ENCODE measurements around the gene YPEL2. TPM values are rescaled to one million over a fixed set of nuclear protein-coding genes. Genes with fewer than 3 reads are reported as not detected.

YPEL2 gene
- polyA plus RNA-seq, 3 donors: 21.5 to 63.1 (median 25.1) TPM

- H3K9ac ChIP-seq (ENCODE audit: insufficient read depth, low read length, poor library complexity, severe bottlenecking): no peak overlapping the region
- no peak overlapping the region for H3K27ac ChIP-seq (ENCODE audit: low read depth in 1 of 2, low read length in 2 of 2)
- intact Hi-C loops (cut with micrococcal nuclease): no loop called here
- Mint-ChIP-seq H3K36me3 (no peaks in the 10 kb centered on the region), H3K27ac (no peak overlapping the region), H3K4me1 (peaks cover 19% of the 10 kb centered on the region), H3K27me3 (ENCODE audit: low read depth in 3 of 3) (peaks cover 0 to 3% (median 2%) of the 10 kb centered on the region in 3 donors), H3K9me3 (peaks cover 0 to 3% (median 0%) of the 10 kb centered on the region in 7 donors), H3K4me3 (no peak overlapping the region)
- no peaks in the 10 kb centered on the region for H3K36me3 ChIP-seq (replicated peaks in 1 of 2; ENCODE audit: control insufficient read depth in 1 of 2, insufficient read depth in 2 of 2, low read length in 2 of 2)
- no peak overlapping the region for H3K4me2 ChIP-seq (replicated peaks; ENCODE audit: extremely low read depth, low read length, poor library complexity, severe bottlenecking)
- H4K20me1 ChIP-seq (ENCODE audit: insufficient read depth, low read length): no peaks in the 10 kb centered on the region
- H2AFZ ChIP-seq (ENCODE audit: insufficient read depth, low read depth, low read length, poor library complexity, severe bottlenecking): no peak overlapping the region
- no peaks in the 10 kb centered on the region for H3K9me3 ChIP-seq (replicated peaks in 1 of 2; ENCODE audit: control insufficient read depth in 1 of 2, insufficient read depth in 1 of 2, low read length in 2 of 2)
- DNase-seq: no peak
- H3K4me1 ChIP-seq (ENCODE audit: control insufficient read depth in 1 of 2, insufficient read depth in 2 of 2, low read length in 2 of 2): peaks cover 0 to 9% of the 10 kb centered on the region in 2 donors
- H3K27me3 ChIP-seq (ENCODE audit: control insufficient read depth in 2 of 2, insufficient read depth in 2 of 2, low read length in 2 of 2): no peaks in the 10 kb centered on the region
- 100% methylated on average over 4 of the region's 9 CpGs for WGBS (ENCODE audit: insufficient coverage)
- H3K4me3 ChIP-seq (replicated peaks in 1 of 3; ENCODE audit: low read depth in 2 of 3, low read length in 3 of 3): no peak overlapping the region
- H3K79me2 ChIP-seq (ENCODE audit: insufficient read depth, low read length): no peaks in the 10 kb centered on the region
- TF ChIP-seq, protein P1, sequence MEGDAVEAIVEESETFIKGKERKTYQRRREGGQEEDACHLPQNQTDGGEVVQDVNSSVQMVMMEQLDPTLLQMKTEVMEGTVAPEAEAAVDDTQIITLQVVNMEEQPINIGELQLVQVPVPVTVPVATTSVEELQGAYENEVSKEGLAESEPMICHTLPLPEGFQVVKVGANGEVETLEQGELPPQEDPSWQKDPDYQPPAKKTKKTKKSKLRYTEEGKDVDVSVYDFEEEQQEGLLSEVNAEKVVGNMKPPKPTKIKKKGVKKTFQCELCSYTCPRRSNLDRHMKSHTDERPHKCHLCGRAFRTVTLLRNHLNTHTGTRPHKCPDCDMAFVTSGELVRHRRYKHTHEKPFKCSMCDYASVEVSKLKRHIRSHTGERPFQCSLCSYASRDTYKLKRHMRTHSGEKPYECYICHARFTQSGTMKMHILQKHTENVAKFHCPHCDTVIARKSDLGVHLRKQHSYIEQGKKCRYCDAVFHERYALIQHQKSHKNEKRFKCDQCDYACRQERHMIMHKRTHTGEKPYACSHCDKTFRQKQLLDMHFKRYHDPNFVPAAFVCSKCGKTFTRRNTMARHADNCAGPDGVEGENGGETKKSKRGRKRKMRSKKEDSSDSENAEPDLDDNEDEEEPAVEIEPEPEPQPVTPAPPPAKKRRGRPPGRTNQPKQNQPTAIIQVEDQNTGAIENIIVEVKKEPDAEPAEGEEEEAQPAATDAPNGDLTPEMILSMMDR (IDR thresholded peaks at IDR 0.05): no peak
These were observed 92.4 kb downstream of the YPEL2 start for GRCh38 chr17:59423903-59424302.

DNA sequence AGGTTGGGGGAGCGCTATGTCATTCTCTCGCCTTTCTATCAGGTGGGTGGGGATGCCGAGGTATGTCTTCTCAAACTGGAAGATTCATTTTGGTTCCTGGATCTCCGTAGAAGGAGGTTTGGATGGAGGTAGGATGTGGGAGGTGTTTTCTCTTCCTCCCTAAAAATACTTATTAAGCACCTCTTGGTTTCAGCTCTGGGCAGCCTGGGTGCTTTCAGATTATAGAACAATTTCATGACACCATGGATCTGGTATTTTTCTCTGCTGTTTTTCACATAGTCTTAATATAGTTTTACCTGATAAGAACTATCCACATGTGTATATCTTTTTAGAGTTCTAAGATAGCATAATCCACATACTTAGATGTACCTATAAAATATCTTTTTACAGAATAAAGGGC lies 92.9 kb downstream of the YPEL2 start:
- H3K27ac Mint-ChIP-seq: no peak overlapping the region

More for the DNA sequence above, 92.9 kb downstream of the YPEL2 start:
- Histone ChIP-seq H3K4me3 (replicated peaks in 1 of 3; ENCODE audit: low read depth in 2 of 3, low read length in 3 of 3) (no peak overlapping the region), H3K36me3 (replicated peaks in 1 of 2; ENCODE audit: control insufficient read depth in 1 of 2, insufficient read depth in 2 of 2, low read length in 2 of 2) (no peaks in the 10 kb centered on the region), H4K20me1 (ENCODE audit: insufficient read depth, low read length) (no peaks in the 10 kb centered on the region), H3K79me2 (ENCODE audit: insufficient read depth, low read length) (no peaks in the 10 kb centered on the region), H3K27ac (ENCODE audit: low read depth in 1 of 2, low read length in 2 of 2) (no peak overlapping the region), H3K4me2 (replicated peaks; ENCODE audit: extremely low read depth, low read length, poor library complexity, severe bottlenecking) (no peak overlapping the region), H2AFZ (ENCODE audit: insufficient read depth, low read depth, low read length, poor library complexity, severe bottlenecking) (no peak overlapping the region), H3K4me1 (ENCODE audit: control insufficient read depth in 1 of 2, insufficient read depth in 2 of 2, low read length in 2 of 2) (peaks cover 0 to 9% of the 10 kb centered on the region in 2 donors), H3K9ac (ENCODE audit: insufficient read depth, low read length, poor library complexity, severe bottlenecking) (no peak overlapping the region), H3K9me3 (replicated peaks in 1 of 2; ENCODE audit: control insufficient read depth in 1 of 2, insufficient read depth in 1 of 2, low read length in 2 of 2) (no peaks in the 10 kb centered on the region), H3K27me3 (ENCODE audit: control insufficient read depth in 2 of 2, insufficient read depth in 2 of 2, low read length in 2 of 2) (no peaks in the 10 kb centered on the region)
- peaks cover 0 to 3% (median 0%) of the 10 kb centered on the region in 7 donors for H3K9me3 Mint-ChIP-seq
- no peaks in the 10 kb centered on the region for H3K36me3 Mint-ChIP-seq
- TF ChIP-seq, protein P1 (IDR thresholded peaks at IDR 0.05): no peak
- intact Hi-C loops (cut with micrococcal nuclease): no loop called here
- 100% methylated on average over 2 of the region's 4 CpGs for WGBS (ENCODE audit: insufficient coverage)
- no peak for DNase-seq
- H3K4me3 Mint-ChIP-seq: no peak overlapping the region
- peaks cover 0 to 3% (median 2%) of the 10 kb centered on the region in 3 donors for H3K27me3 Mint-ChIP-seq (ENCODE audit: low read depth in 3 of 3)
- H3K4me1 Mint-ChIP-seq: peaks cover 19% of the 10 kb centered on the region

Measured in CD14-positive monocyte (primary cell).